ENCODE data around the gene CLEC2B. TPM values are rescaled to one million over a fixed set of nuclear protein-coding genes. Genes with fewer than 3 reads are reported as not detected.

The CLEC2B gene
- total RNA-seq, 1 donor, result 16.5 TPM

GRCh38 chr12:9864913-9865675 lies 4.1 kb downstream of the CLEC2B start:
- TF ChIP-seq CTCF (IDR thresholded peaks at IDR 0.05; ENCODE audit: insufficient read depth, low read length), result no peak
- no peak for DNase-seq (ENCODE audit: low read depth)

GRCh38 chr12:9858135-9858534 lies 11.0 kb downstream of the CLEC2B start:
- peak; percentile 17 for DNase-seq (ENCODE audit: low read depth)
- H3K4me3 ChIP-seq (ENCODE audit: low read depth, low read length), result no peak overlapping the region
- no peak for TF ChIP-seq CTCF (IDR thresholded peaks at IDR 0.05; ENCODE audit: insufficient read depth, low read length)

More at GRCh38 chr12:9864913-9865675, 4.1 kb downstream of the CLEC2B start:
- no peak overlapping the region for H3K4me3 ChIP-seq (ENCODE audit: low read depth, low read length)

- H3K4me3 ChIP-seq (ENCODE audit: low read depth, low read length), result no peak overlapping the region
- TF ChIP-seq CTCF (IDR thresholded peaks at IDR 0.05; ENCODE audit: insufficient read depth, low read length), result no peak
- no peak for DNase-seq (ENCODE audit: low read depth)
Observed at GRCh38 chr12:9856894-9857293, 12.3 kb downstream of the CLEC2B start.

GRCh38 chr12:9856151-9856550 lies 13.0 kb downstream of the CLEC2B start:
- H3K4me3 ChIP-seq (ENCODE audit: low read depth, low read length), result no peak overlapping the region
- no peak for TF ChIP-seq CTCF (IDR thresholded peaks at IDR 0.05; ENCODE audit: insufficient read depth, low read length)
- DNase-seq (ENCODE audit: low read depth), result no peak

- no peak overlapping the region for H3K4me3 ChIP-seq (ENCODE audit: low read depth, low read length)
- DNase-seq (ENCODE audit: low read depth), result no peak
- no peak for TF ChIP-seq CTCF (IDR thresholded peaks at IDR 0.05; ENCODE audit: insufficient read depth, low read length)
Observed at GRCh38 chr12:9851927-9852326, 17.2 kb downstream of the CLEC2B start.

- H3K4me3 ChIP-seq (ENCODE audit: low read depth, low read length), result no peak overlapping the region
- no peak for TF ChIP-seq CTCF (IDR thresholded peaks at IDR 0.05; ENCODE audit: insufficient read depth, low read length)
- no peak for DNase-seq (ENCODE audit: low read depth)
Observed at GRCh38 chr12:9851050-9851449, 18.1 kb downstream of the CLEC2B start.

- no peak overlapping the region for H3K4me3 ChIP-seq (ENCODE audit: low read depth, low read length)
- no peak for TF ChIP-seq CTCF (IDR thresholded peaks at IDR 0.05; ENCODE audit: insufficient read depth, low read length)
- DNase-seq (ENCODE audit: low read depth), result no peak
Observed at GRCh38 chr12:9848899-9849298, 20.3 kb downstream of the CLEC2B start.

Measured in fibroblast of the aortic adventitia (primary cell).